SK-N-MC (cell line): ENCODE data around the gene ITIH1.
A peak's percentile ranks its signal among the peaks of the same experiment; 100 is the strongest.

Experiments used
- DNase-seq: peaks from one replicate; pipeline ENCODE4 v3.0.0-alpha.2; 2011; ENCODE audit warnings: low read depth, low spot score
- H3K27ac ChIP-seq: fragments of 200-600 bp; sonication (generic); 2 replicates; pipeline ENCODE4 v1.5.1; 2016; ENCODE audit warnings: mixed run types
- H3K36me3 ChIP-seq: fragments of 200-600 bp; sonication (generic); 2 replicates; pipeline ENCODE4 v1.6.1; 2017; ENCODE audit warnings: antibody characterized with exemption, low read length, mixed read lengths; ENCODE audit not compliant: insufficient read depth
- H3K4me3 ChIP-seq: fragments of 200-600 bp; sonication (generic); 2 replicates; pipeline ENCODE4 v1.5.1; 2016
- H3K9ac ChIP-seq: fragments of 200-600 bp; sonication (generic); 2 replicates; pipeline ENCODE4 v1.8.0; 2017; ENCODE audit warnings: mixed run types, mixed read lengths; ENCODE audit not compliant: insufficient read length
- H3K9me3 ChIP-seq: fragments of 200-600 bp; sonication (generic); 2 replicates; pipeline ENCODE4 v1.6.1; 2017; ENCODE audit warnings: low read depth, mild to moderate bottlenecking, antibody characterized with exemption, low read length, moderate library complexity, mixed read lengths
- EZH2 ChIP-seq: fragments of 200-600 bp; sonication (generic); IDR thresholded peaks from one replicate; pipeline ENCODE4 v1.6.1; 2017; ENCODE audit warnings: antibody characterized with exemption
- FOXP2 ChIP-seq: optimal IDR thresholded peaks from 2 replicates; pipeline ENCODE3; 2011; ENCODE audit warnings: mild to moderate bottlenecking, moderate library complexity; ENCODE audit not compliant: insufficient read depth; ENCODE audit errors: extremely low read length, control extremely low read depth
- POLR2AphosphoS5 ChIP-seq: IDR thresholded peaks from 2 replicates; pipeline ENCODE4 v1.6.1; 2012; ENCODE audit warnings: mild to moderate bottlenecking, low read depth, low read length, borderline replicate concordance

Gene ITIH1

GRCh38 chr3:52743721-52744120, 33.7 kb upstream of the ITIH1 start:
- H3K36me3 ChIP-seq = peaks cover 15% of the 10 kb centered on the region; the same call in 1 of the 2 replicates
- H3K4me3 ChIP-seq = no peak overlapping the region
- no peak overlapping the region for H3K9ac ChIP-seq
- no peak for TF ChIP-seq FOXP2
- TF ChIP-seq POLR2AphosphoS5 = no peak
- TF ChIP-seq EZH2 = no peak
- no peak for DNase-seq
- H3K9me3 ChIP-seq = no peaks in the 10 kb centered on the region
- H3K27ac ChIP-seq = no peak overlapping the region

- Histone ChIP-seq H3K36me3 (peaks cover 30% of the 10 kb centered on the region; the same call in 1 of the 2 replicates), H3K27ac (no peak overlapping the region), H3K4me3 (no peak overlapping the region), H3K9ac (no peak overlapping the region), H3K9me3 (no peaks in the 10 kb centered on the region)
- DNase-seq = no peak
- no peak for TF ChIP-seq POLR2AphosphoS5
Measured at GRCh38 chr3:52752045-52752660, 25.2 kb upstream of the ITIH1 start.

GRCh38 chr3:52754373-52754772, 23.0 kb upstream of the ITIH1 start:
- Histone ChIP-seq H3K4me3 (no peak overlapping the region), H3K9me3 (no peaks in the 10 kb centered on the region), H3K36me3 (peaks cover 28% of the 10 kb centered on the region; the same call in 1 of the 2 replicates), H3K27ac (no peak overlapping the region), H3K9ac (no peak overlapping the region)
- TF ChIP-seq POLR2AphosphoS5 (no peak), FOXP2 (no peak), EZH2 (no peak)
- no peak for DNase-seq

GRCh38 chr3:52756141-52756540, 21.3 kb upstream of the ITIH1 start:
- peaks cover 30% of the 10 kb centered on the region; the same call in 1 of the 2 replicates for H3K36me3 ChIP-seq
- no peak overlapping the region for H3K4me3 ChIP-seq
- TF ChIP-seq POLR2AphosphoS5 (no peak), FOXP2 (no peak), EZH2 (no peak)
- DNase-seq = no peak
- no peaks in the 10 kb centered on the region for H3K9me3 ChIP-seq
- no peak overlapping the region for H3K27ac ChIP-seq
- no peak overlapping the region for H3K9ac ChIP-seq

- TF ChIP-seq FOXP2 = no peak
- TF ChIP-seq EZH2 = no peak
- no peak for TF ChIP-seq POLR2AphosphoS5
- peaks cover 31% of the 10 kb centered on the region for H3K36me3 ChIP-seq
Measured at GRCh38 chr3:52763466-52763865, 13.9 kb upstream of the ITIH1 start.

GRCh38 chr3:52769786-52770455, 7.5 kb upstream of the ITIH1 start:
- Histone ChIP-seq H3K9me3 (no peaks in the 10 kb centered on the region), H3K9ac (peak overlapping the region; percentile 77), H3K27ac (no peak overlapping the region), H3K36me3 (peaks cover 14% of the 10 kb centered on the region), H3K4me3 (peak overlapping the region; percentile 83)
- TF ChIP-seq FOXP2 (no peak), EZH2 (no peak), POLR2AphosphoS5 (no peak)
- DNase-seq = no peak

More at GRCh38 chr3:52763466-52763865, 13.9 kb upstream of the ITIH1 start:
- Histone ChIP-seq H3K4me3 (no peak overlapping the region), H3K9ac (no peak overlapping the region), H3K9me3 (no peaks in the 10 kb centered on the region), H3K27ac (no peak overlapping the region)
- no peak for DNase-seq

- TF ChIP-seq POLR2AphosphoS5 = peak; percentile 95
- TF ChIP-seq EZH2 = no peak
- no peak for DNase-seq
Measured at GRCh38 chr3:52770496-52771333, 6.7 kb upstream of the ITIH1 start, which contains the start of gene NEK4. NEK4 (minus strand) TSS chr3:52770940; CDS start chr3:52770746, 194 bp downstream.

GRCh38 chr3:52771334-52771681, 6.1 kb upstream of the ITIH1 start:
- no peak for DNase-seq
- peak overlapping the region; percentile 83 for H3K4me3 ChIP-seq
- peak overlapping the region; percentile 46; the same call in 1 of the 2 replicates for H3K27ac ChIP-seq
- no peak for TF ChIP-seq FOXP2
- no peak for TF ChIP-seq POLR2AphosphoS5
- no peak for TF ChIP-seq EZH2
- H3K9me3 ChIP-seq = no peaks in the 10 kb centered on the region
- H3K36me3 ChIP-seq = peaks cover 6% of the 10 kb centered on the region; the same call in 1 of the 2 replicates
- H3K9ac ChIP-seq = peak overlapping the region; percentile 79

More at GRCh38 chr3:52770496-52771333, 6.7 kb upstream of the ITIH1 start, which contains the start of gene NEK4:
- Histone ChIP-seq H3K36me3 (peaks cover 10% of the 10 kb centered on the region), H3K9me3 (no peaks in the 10 kb centered on the region), H3K27ac (peak within 1 kb of the TSS; percentile 46; the same call in 1 of the 2 replicates), H3K4me3 (peak within 1 kb of the TSS; percentile 83), H3K9ac (peak within 1 kb of the TSS; percentile 79)
